HEK293 (cell line): ENCODE measurements around the gene PATL2.
A peak's percentile ranks its signal among the peaks of the same experiment; 100 is the strongest.

Experiments
- CTCF ChIA-PET: fragments of 350-600 bp; formaldehyde crosslinking; extraction: SDS; loops from one replicate; lab custom pipeline; 2021; ENCODE audit warnings: antibody characterized with exemption; lab: Yijun Ruan, JAX
- POLR2A ChIA-PET: fragments of 300-600 bp; formaldehyde crosslinking; extraction: SDS; loops from one replicate; lab custom pipeline; 2020; ENCODE audit warnings: antibody characterized with exemption, inconsistent platforms; lab: Yijun Ruan, JAX
- H3K27ac ChIP-seq: fragments of 200-500 bp; sonication (Bioruptor generic); 2 replicates; pipeline ENCODE4 v1.5.1; 2014; ENCODE audit warnings: low read depth, low read length, control low read depth, inconsistent platforms; ENCODE audit errors: extremely low read depth
- H3K36me3 ChIP-seq, 2 experiments: fragments of 200-500 bp in 1 of 2; sonication (Bioruptor generic) in 1 of 2; 1 replicate in 1 of 2; 2 replicates in 1 of 2; pipeline ENCODE4 v1.5.1; 2014 to 2017; ENCODE audit warnings: inconsistent platforms in 2 of 2, low read length in 2 of 2; ENCODE audit not compliant: control insufficient read depth in 2 of 2, insufficient read depth in 1 of 2
- H3K4me1 ChIP-seq: fragments of 200-500 bp; sonication (Bioruptor generic); 2 replicates; pipeline ENCODE4 v1.5.1; 2014; ENCODE audit warnings: mild to moderate bottlenecking, low read length, inconsistent platforms; ENCODE audit not compliant: control insufficient read depth, insufficient read depth
- H3K4me3 ChIP-seq: 2 replicates; pipeline ENCODE4 v1.5.1; 2011; ENCODE audit warnings: low read depth, mild to moderate bottlenecking, control low read depth, low read length, moderate library complexity
- H3K9me3 ChIP-seq: fragments of 200-500 bp; sonication (Bioruptor generic); 2 replicates; pipeline ENCODE4 v1.5.1; 2014; ENCODE audit warnings: low read depth, low read length, inconsistent platforms; ENCODE audit not compliant: control insufficient read depth, insufficient read depth
- GLI4 ChIP-seq: fragments of 450-650 bp; formaldehyde crosslinking; IDR thresholded peaks from 2 replicates; pipeline ENCODE4 v1.5.1; 2016; ENCODE audit warnings: missing biosample characterization, missing genetic modification characterization
- PRDM1 ChIP-seq: fragments of 450-650 bp; formaldehyde crosslinking; IDR thresholded peaks from 2 replicates; pipeline ENCODE4; 2016; ENCODE audit warnings: missing biosample characterization, missing genetic modification characterization
- ZBTB17 ChIP-seq: fragments of 450-650 bp; formaldehyde crosslinking; IDR thresholded peaks from 2 replicates; pipeline ENCODE4 v1.5.1; 2016; ENCODE audit warnings: missing biosample characterization, missing genetic modification characterization
- ZBTB20 ChIP-seq: fragments of 450-650 bp; formaldehyde crosslinking; IDR thresholded peaks from 2 replicates; pipeline ENCODE4 v1.5.1; 2016; ENCODE audit warnings: missing biosample characterization, missing genetic modification characterization
- ZBTB48 ChIP-seq: fragments of 450-650 bp; formaldehyde crosslinking; IDR thresholded peaks from 2 replicates; pipeline ENCODE4 v1.5.1; 2016; ENCODE audit warnings: missing biosample characterization, missing genetic modification characterization
- ZBTB8A ChIP-seq: fragments of 450-650 bp; formaldehyde crosslinking; IDR thresholded peaks from 2 replicates; pipeline ENCODE4 v1.5.1; 2016; ENCODE audit warnings: missing biosample characterization, missing genetic modification characterization
- ZFP37 ChIP-seq: fragments of 450-650 bp; formaldehyde crosslinking; IDR thresholded peaks from 2 replicates; pipeline ENCODE4 v1.5.1; 2016; ENCODE audit warnings: missing biosample characterization, missing genetic modification characterization
- ZFP69B ChIP-seq: fragments of 450-650 bp; formaldehyde crosslinking; IDR thresholded peaks from 2 replicates; pipeline ENCODE4 v1.5.1; 2016; ENCODE audit warnings: missing biosample characterization, missing genetic modification characterization
- ZNF335 ChIP-seq: fragments of 450-650 bp; formaldehyde crosslinking; conservative IDR thresholded peaks from 2 replicates; pipeline ENCODE4 v1.5.1; 2016; ENCODE audit warnings: missing biosample characterization, missing genetic modification characterization
- ZNF366 ChIP-seq: fragments of 450-650 bp; formaldehyde crosslinking; conservative IDR thresholded peaks from 2 replicates; pipeline ENCODE4 v1.5.1; 2016; ENCODE audit warnings: missing biosample characterization, missing genetic modification characterization
- ZNF529 ChIP-seq: fragments of 450-650 bp; formaldehyde crosslinking; IDR thresholded peaks from 2 replicates; pipeline ENCODE4 v1.5.1; 2017; ENCODE audit warnings: missing genetic modification characterization, missing biosample characterization; ENCODE audit not compliant: insufficient replicate concordance
- ZNF544 ChIP-seq: fragments of 450-650 bp; formaldehyde crosslinking; IDR thresholded peaks from 2 replicates; pipeline ENCODE4 v1.5.0; 2017; ENCODE audit warnings: missing biosample characterization, missing genetic modification characterization
- ZNF549 ChIP-seq: fragments of 450-650 bp; IDR thresholded peaks from 2 replicates; pipeline ENCODE4 v1.5.1; 2018; ENCODE audit warnings: missing biosample characterization, missing genetic modification characterization, mild to moderate bottlenecking, inconsistent platforms, moderate library complexity
- ZNF624 ChIP-seq: fragments of 450-650 bp; formaldehyde crosslinking; IDR thresholded peaks from 2 replicates; pipeline ENCODE4 v1.5.1; 2017; ENCODE audit warnings: missing biosample characterization, missing genetic modification characterization
- ZNF664 ChIP-seq: fragments of 450-650 bp; formaldehyde crosslinking; IDR thresholded peaks from 2 replicates; pipeline ENCODE4 v1.5.1; 2016; ENCODE audit warnings: missing biosample characterization, missing genetic modification characterization
- ZNF747 ChIP-seq: fragments of 450-650 bp; formaldehyde crosslinking; IDR thresholded peaks from 2 replicates; pipeline ENCODE4 v1.5.1; 2016; ENCODE audit warnings: missing biosample characterization, missing genetic modification characterization
- ZNF76 ChIP-seq: fragments of 450-650 bp; formaldehyde crosslinking; IDR thresholded peaks from 2 replicates; pipeline ENCODE4; 2016; ENCODE audit warnings: low read depth, missing biosample characterization, missing genetic modification characterization, borderline replicate concordance
- TF ChIP-seq, protein P1 (sequence below): fragments of 450-650 bp; formaldehyde crosslinking; IDR thresholded peaks from 2 replicates; pipeline ENCODE4 v1.5.1; 2016; ENCODE audit warnings: missing biosample characterization, missing genetic modification characterization
- TF ChIP-seq, protein P2 (sequence below): fragments of 450-650 bp; formaldehyde crosslinking; IDR thresholded peaks from 2 replicates; pipeline ENCODE4 v1.5.1; 2017; ENCODE audit warnings: missing biosample characterization, mild to moderate bottlenecking, missing genetic modification characterization, moderate library complexity
- TF ChIP-seq, protein P3 (sequence below): fragments of 450-650 bp; formaldehyde crosslinking; conservative IDR thresholded peaks from 2 replicates; pipeline ENCODE4 v1.5.1; 2016; ENCODE audit warnings: low read depth, missing biosample characterization, missing genetic modification characterization

PATL2 gene

DNA sequence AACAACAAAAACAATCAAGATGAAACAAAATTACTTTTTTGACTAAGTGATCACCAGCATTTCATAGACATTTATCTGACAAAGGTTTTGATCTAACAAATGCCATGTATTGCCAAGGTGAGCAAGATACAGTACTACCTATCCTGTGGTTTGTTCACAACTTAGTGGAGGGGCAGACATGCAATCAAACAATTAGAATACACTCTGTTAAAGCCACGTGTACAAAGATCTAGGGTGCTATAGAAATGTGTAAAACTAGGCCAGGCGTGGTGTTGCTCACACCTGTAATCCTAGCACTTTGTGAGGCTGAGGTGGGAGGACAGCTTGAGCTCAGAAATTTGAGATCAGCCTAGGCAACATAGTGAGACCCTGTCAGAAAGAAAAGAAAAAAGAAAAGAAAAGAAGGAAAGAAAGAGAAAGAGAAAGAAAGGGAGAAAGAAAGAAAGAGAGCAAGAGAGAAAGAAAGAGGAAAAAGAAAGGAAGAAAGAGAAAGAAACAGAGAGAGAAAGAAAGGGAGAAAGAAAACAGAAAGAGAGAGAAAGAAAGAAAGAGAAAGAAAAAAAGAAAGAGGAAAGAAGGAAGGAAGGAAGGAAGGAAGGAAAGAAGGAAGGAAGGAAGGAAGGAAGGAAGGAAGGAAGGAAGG, 23.8 kb upstream of the PATL2 start:
- H3K4me1 ChIP-seq, result no peaks in the 10 kb centered on the region
- H3K4me3 ChIP-seq, result no peak overlapping the region
- peaks cover 0 to 13% of the 10 kb centered on the region in 2 experiments; a peak in 1 of 3 replicates for H3K36me3 ChIP-seq
- peak; percentile 97 for TF ChIP-seq PRDM1 (tag by site-specific recombination)
- TF ChIP-seq ZNF366, result peak; percentile 88
- TF ChIP-seq ZNF544 (tag by site-specific recombination), result no peak
- CTCF ChIA-PET, result interaction anchor here (0.6 to 5.3 kb wide), 7 partner anchors 21 to 157 kb away, joined by 3 to 64 read pairs (median 4); partner anchors contain the start of genes B2M, PATL2 and SPG11
- no peaks in the 10 kb centered on the region for H3K9me3 ChIP-seq
- H3K27ac ChIP-seq, result no peak overlapping the region
- POLR2A ChIA-PET, result interaction anchor here (2.1 kb wide), 1 partner anchor 23 kb away, joined by 16 read pairs; the partner anchor contains the start of genes B2M and PATL2

DNA sequence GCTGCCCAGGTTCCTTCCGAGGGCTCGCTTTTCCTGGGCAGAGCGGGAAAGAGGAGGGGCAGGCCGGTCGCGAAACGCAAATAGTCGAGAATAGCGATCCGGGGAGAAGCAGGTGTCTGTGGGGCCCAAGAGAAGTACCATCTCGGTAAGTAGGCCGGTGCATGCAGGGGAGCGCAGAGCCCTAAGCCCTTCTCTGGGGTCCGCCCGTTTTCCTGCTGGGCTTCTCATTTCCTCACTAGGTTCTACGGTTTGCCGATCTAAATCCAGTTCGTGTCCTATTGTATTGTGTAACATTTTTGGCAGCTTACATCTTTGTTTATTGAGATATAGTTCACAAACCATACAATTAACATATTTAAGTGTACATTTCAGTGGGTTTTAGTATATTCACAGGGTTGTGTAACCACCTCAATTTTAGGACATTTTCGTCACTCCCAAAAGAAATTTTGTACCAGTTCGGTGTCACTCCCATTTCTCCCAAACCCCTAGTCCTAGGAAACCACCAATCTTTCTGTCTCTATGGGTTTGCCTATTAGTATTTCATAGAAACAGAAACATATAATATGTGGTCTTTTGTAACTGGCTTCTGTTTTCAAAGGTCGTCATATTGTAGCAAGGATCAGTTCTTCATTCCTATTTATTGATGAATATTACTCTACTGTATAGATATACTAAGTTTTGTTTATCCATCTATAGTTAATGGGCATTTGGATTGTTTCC, 18.4 kb upstream of the PATL2 start:
- CTCF ChIA-PET, result interaction anchor here (0.8 to 1.7 kb wide), 8 partner anchors 9 to 137 kb away, joined by 3 to 10 read pairs (median 4); partner anchors contain the start of gene SPG11
- peak overlapping the region; percentile 69 for H3K4me3 ChIP-seq
- peak overlapping the region; percentile 85 for H3K27ac ChIP-seq
- POLR2A ChIA-PET, result interaction anchor here (0.6 to 2.3 kb wide), 8 partner anchors 8 to 193 kb away, joined by 3 to 37 read pairs (median 4); partner anchors contain the start of genes B2M, EIF3J, PATL2 and SPG11
- no peaks in the 10 kb centered on the region for H3K9me3 ChIP-seq
- peaks cover 0 to 13% of the 10 kb centered on the region in 2 experiments; a peak in 1 of 3 replicates for H3K36me3 ChIP-seq
- peaks cover 7% of the 10 kb centered on the region; the same call in 1 of the 2 replicates for H3K4me1 ChIP-seq
- TF ChIP-seq, protein P1, sequence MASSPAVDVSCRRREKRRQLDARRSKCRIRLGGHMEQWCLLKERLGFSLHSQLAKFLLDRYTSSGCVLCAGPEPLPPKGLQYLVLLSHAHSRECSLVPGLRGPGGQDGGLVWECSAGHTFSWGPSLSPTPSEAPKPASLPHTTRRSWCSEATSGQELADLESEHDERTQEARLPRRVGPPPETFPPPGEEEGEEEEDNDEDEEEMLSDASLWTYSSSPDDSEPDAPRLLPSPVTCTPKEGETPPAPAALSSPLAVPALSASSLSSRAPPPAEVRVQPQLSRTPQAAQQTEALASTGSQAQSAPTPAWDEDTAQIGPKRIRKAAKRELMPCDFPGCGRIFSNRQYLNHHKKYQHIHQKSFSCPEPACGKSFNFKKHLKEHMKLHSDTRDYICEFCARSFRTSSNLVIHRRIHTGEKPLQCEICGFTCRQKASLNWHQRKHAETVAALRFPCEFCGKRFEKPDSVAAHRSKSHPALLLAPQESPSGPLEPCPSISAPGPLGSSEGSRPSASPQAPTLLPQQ (tag by site-specific recombination), result peak; percentile 63
- TF ChIP-seq ZNF549 (tag by site-specific recombination), result no peak
- TF ChIP-seq ZBTB8A (tag by site-specific recombination), result 0 out of 2 replicates have a peak, but pooled peaks have one; percentile 31
- no peak for TF ChIP-seq GLI4 (tag by site-specific recombination)
- TF ChIP-seq ZFP37 (tag by site-specific recombination), result peak; percentile 68; the same call in 1 of the 2 replicates
- peak; percentile 68; the same call in 1 of the 2 replicates for TF ChIP-seq ZBTB48 (tag by site-specific recombination)
- no peak for TF ChIP-seq PRDM1 (tag by site-specific recombination)
- TF ChIP-seq ZNF664 (tag by site-specific recombination), result peak; percentile 90
- no peak for TF ChIP-seq ZNF529
- TF ChIP-seq, protein P2, sequence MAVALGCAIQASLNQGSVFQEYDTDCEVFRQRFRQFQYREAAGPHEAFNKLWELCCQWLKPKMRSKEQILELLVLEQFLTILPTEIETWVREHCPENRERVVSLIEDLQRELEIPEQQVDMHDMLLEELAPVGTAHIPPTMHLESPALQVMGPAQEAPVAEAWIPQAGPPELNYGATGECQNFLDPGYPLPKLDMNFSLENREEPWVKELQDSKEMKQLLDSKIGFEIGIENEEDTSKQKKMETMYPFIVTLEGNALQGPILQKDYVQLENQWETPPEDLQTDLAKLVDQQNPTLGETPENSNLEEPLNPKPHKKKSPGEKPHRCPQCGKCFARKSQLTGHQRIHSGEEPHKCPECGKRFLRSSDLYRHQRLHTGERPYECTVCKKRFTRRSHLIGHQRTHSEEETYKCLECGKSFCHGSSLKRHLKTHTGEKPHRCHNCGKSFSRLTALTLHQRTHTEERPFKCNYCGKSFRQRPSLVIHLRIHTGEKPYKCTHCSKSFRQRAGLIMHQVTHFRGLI (tag by site-specific recombination), result peak; percentile 82
- no peak for TF ChIP-seq ZNF624 (tag by site-specific recombination)
- TF ChIP-seq ZFP69B, result peak; percentile 43; the same call in 1 of the 2 replicates
- TF ChIP-seq ZBTB20 (tag by site-specific recombination), result 0 out of 2 replicates have a peak, but pooled peaks have one; percentile 6
- TF ChIP-seq ZNF747 (tag by site-specific recombination), result no peak
- TF ChIP-seq ZBTB17, result peak; percentile 95
- TF ChIP-seq, protein P3, sequence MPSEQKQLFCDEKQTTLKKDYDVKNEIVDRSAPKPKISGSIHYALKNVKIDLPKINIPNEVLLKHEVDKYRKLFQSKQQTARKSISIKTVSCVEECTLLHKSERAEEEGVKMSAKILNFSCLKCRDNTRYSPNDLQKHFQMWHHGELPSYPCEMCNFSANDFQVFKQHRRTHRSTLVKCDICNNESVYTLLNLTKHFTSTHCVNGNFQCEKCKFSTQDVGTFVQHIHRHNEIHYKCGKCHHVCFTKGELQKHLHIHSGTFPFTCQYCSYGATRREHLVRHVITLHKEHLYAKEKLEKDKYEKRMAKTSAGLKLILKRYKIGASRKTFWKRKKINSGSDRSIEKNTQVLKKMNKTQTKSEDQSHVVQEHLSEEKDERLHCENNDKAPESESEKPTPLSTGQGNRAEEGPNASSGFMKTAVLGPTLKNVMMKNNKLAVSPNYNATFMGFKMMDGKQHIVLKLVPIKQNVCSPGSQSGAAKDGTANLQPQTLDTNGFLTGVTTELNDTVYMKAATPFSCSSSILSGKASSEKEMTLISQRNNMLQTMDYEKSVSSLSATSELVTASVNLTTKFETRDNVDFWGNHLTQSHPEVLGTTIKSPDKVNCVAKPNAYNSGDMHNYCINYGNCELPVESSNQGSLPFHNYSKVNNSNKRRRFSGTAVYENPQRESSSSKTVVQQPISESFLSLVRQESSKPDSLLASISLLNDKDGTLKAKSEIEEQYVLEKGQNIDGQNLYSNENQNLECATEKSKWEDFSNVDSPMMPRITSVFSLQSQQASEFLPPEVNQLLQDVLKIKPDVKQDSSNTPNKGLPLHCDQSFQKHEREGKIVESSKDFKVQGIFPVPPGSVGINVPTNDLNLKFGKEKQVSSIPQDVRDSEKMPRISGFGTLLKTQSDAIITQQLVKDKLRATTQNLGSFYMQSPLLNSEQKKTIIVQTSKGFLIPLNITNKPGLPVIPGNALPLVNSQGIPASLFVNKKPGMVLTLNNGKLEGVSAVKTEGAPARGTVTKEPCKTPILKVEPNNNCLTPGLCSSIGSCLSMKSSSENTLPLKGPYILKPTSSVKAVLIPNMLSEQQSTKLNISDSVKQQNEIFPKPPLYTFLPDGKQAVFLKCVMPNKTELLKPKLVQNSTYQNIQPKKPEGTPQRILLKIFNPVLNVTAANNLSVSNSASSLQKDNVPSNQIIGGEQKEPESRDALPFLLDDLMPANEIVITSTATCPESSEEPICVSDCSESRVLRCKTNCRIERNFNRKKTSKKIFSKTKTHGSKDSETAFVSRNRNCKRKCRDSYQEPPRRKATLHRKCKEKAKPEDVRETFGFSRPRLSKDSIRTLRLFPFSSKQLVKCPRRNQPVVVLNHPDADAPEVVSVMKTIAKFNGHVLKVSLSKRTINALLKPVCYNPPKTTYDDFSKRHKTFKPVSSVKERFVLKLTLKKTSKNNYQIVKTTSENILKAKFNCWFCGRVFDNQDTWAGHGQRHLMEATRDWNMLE (tag by site-specific recombination), result no peak
- 0 out of 2 replicates have a peak, but pooled peaks have one; percentile 42 for TF ChIP-seq ZNF76 (tag by site-specific recombination)
- peak; percentile 67 for TF ChIP-seq ZNF335 (tag by site-specific recombination)
